ENCODE results near the gene UBE2G2.

GRCh38 chr21:44755227-44755626, 46.4 kb downstream of the UBE2G2 start:
- TF ChIP-seq CTCF (IDR thresholded peaks at IDR 0.05) = no peak
- no peak for TF ChIP-seq POLR2AphosphoS5 (IDR thresholded peaks at IDR 0.05)
